ENCODE data around the gene GRXCR1. TPM values are rescaled to one million over a fixed set of nuclear protein-coding genes. Genes with fewer than 3 reads are reported as not detected.

The GRXCR1 gene
- total and polyA plus RNA-seq, 4 donors = not detected

Small RNA genes within 50 kb of the gene (small RNA-seq; reads per million reads assigned to genes)
- not detected for gene RN7SKP82

Other genes starting within 250 kb of the GRXCR1 start
- 10 to 100 TPM; 10.7 to 15.9 TPM for gene ATP8A1, start 235.6 kb upstream of the GRXCR1 start, total RNA-seq
- 1 to 10 TPM in 1 of 2 donors, under 1 TPM in 1; 0.65 to 1.2 TPM for gene ATP8A1, start 235.6 kb upstream of the GRXCR1 start, polyA plus RNA-seq

Measured in liver (tissue), 5 donors.